ENCODE results near the gene SIRPB2. TPM values are rescaled to one million over a fixed set of nuclear protein-coding genes. Genes with fewer than 3 reads are reported as not detected.
A peak's percentile ranks its signal among the peaks of the same experiment; 100 is the strongest.

SIRPB2 gene
- total RNA-seq, 6 experiments from 2014 or later: 0.55 to 5.6 (median 2.4) TPM

DNA sequence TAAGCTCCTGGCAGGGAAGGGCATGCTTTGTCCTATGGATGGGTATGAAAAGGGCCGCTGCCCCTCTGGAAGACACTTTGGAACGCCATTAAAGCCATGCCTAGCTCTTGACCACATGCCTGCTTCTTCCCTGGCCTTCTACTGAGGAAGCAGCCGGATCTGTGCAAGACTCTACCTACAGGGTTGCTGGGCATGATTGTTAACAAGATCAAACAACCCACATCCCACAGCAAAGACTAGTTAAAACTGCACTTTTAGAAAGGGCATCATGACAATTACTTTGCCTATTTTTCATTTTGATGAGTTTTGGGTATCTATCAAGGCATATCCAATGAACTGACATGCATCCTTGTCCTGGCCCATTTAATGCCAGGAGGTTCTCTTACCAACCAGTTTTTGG, 50.1 kb downstream of the SIRPB2 start:
- Histone ChIP-seq H3K4me3 (no peak overlapping the region), H3K27me3 (no peaks in the 10 kb centered on the region), H3K9me3 (no peaks in the 10 kb centered on the region), H3K4me1 (no peaks in the 10 kb centered on the region), H3K36me3 (peaks cover 0 to 47% (median 30%) of the 10 kb centered on the region in 4 donors), H3K27ac (no peak overlapping the region)
- ATAC-seq: no peak
- WGBS (ENCODE audit: insufficient coverage, low coverage, low lambda C conversion rate, missing lambda C conversion rate): no CpG with 5 or more reads among the region's 3 CpGs
- intact Hi-C loops (cut with DNase I): loop anchor here in 1 of 2 donors (5.0 kb wide), 1 partner anchor 129 kb away; no protein-coding TSS in a partner anchor
- no peak for DNase-seq
- TF ChIP-seq, protein P1, sequence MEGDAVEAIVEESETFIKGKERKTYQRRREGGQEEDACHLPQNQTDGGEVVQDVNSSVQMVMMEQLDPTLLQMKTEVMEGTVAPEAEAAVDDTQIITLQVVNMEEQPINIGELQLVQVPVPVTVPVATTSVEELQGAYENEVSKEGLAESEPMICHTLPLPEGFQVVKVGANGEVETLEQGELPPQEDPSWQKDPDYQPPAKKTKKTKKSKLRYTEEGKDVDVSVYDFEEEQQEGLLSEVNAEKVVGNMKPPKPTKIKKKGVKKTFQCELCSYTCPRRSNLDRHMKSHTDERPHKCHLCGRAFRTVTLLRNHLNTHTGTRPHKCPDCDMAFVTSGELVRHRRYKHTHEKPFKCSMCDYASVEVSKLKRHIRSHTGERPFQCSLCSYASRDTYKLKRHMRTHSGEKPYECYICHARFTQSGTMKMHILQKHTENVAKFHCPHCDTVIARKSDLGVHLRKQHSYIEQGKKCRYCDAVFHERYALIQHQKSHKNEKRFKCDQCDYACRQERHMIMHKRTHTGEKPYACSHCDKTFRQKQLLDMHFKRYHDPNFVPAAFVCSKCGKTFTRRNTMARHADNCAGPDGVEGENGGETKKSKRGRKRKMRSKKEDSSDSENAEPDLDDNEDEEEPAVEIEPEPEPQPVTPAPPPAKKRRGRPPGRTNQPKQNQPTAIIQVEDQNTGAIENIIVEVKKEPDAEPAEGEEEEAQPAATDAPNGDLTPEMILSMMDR (IDR thresholded peaks at IDR 0.05): no peak
- no peak for TF ChIP-seq POLR2A (IDR thresholded peaks at IDR 0.05)

DNA sequence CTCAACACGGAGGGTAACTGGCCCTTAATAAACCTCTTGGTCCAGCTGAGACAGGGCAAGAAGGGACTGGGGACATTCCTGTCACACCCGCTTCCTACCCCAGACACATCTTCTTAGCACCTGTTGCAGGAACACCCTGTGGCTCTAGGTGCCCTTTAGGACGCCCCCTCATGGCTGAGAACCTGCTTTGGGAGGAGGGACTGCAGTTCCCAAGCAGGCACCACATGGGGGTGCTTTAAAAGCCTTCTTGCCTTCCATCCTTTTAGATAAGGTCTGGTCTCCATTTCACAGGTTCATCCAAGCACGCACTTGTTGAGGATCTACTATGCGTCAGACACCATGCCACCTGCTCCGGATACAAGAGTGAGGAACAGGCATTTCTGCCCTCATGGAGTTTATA, 51.2 kb downstream of the SIRPB2 start:
- Histone ChIP-seq H3K9me3 (no peaks in the 10 kb centered on the region), H3K27me3 (no peaks in the 10 kb centered on the region), H3K36me3 (peaks cover 0 to 36% (median 22%) of the 10 kb centered on the region in 4 donors), H3K27ac (no peak overlapping the region), H3K4me1 (no peaks in the 10 kb centered on the region), H3K4me3 (no peak overlapping the region)
- no peak for DNase-seq
- ATAC-seq: peak; percentile 18 to 61 (median 37)
- intact Hi-C loops (cut with DNase I): loop anchor here in 1 of 2 donors (5.0 kb wide), 1 partner anchor 128 kb away; no protein-coding TSS in a partner anchor
- WGBS (ENCODE audit: insufficient coverage, low coverage, low lambda C conversion rate, missing lambda C conversion rate): 80% methylated on average over 5 of the region's 6 CpGs
- no peak for TF ChIP-seq POLR2A (IDR thresholded peaks at IDR 0.05)
- TF ChIP-seq, protein P1 (IDR thresholded peaks at IDR 0.05): peak; percentile 4 to 31 (median 24)

DNA sequence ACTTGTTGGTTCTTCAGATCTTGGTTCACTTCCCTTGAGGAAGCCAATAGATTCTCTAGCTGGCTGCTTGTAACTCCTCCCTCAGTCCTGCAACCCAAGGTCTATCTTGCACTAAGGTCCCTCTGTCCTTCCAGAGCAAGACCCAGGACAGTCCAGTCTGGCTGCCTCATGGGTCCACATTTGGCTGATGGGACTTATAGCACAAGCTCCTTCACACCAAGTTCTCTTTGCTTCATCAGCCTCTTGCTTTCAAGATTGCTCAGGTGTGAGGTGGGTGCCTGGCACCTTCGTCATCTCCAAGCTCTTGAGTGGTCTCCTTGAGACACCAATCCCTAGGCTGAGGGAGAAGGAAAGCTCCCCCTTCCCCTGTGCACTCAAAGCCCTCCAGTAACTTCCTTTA, 52.9 kb downstream of the SIRPB2 start:
- no peak overlapping the region for H3K4me3 ChIP-seq
- H3K27ac ChIP-seq: no peak overlapping the region
- H3K36me3 ChIP-seq: peaks cover 0 to 19% (median 11%) of the 10 kb centered on the region in 4 donors
- no peak for TF ChIP-seq POLR2A (IDR thresholded peaks at IDR 0.05)
- TF ChIP-seq, protein P1 (IDR thresholded peaks at IDR 0.05): no peak
- ATAC-seq: no peak
- DNase-seq: no peak
- intact Hi-C loops (cut with DNase I): loop anchor here in 1 of 2 donors (5.0 kb wide), 1 partner anchor 126 kb away; no protein-coding TSS in a partner anchor
- no CpG with 5 or more reads among the region's 1 CpG for WGBS (ENCODE audit: insufficient coverage, low coverage, low lambda C conversion rate, missing lambda C conversion rate)
- H3K27me3 ChIP-seq: no peaks in the 10 kb centered on the region
- H3K4me1 ChIP-seq: no peaks in the 10 kb centered on the region
- H3K9me3 ChIP-seq: no peaks in the 10 kb centered on the region

DNA sequence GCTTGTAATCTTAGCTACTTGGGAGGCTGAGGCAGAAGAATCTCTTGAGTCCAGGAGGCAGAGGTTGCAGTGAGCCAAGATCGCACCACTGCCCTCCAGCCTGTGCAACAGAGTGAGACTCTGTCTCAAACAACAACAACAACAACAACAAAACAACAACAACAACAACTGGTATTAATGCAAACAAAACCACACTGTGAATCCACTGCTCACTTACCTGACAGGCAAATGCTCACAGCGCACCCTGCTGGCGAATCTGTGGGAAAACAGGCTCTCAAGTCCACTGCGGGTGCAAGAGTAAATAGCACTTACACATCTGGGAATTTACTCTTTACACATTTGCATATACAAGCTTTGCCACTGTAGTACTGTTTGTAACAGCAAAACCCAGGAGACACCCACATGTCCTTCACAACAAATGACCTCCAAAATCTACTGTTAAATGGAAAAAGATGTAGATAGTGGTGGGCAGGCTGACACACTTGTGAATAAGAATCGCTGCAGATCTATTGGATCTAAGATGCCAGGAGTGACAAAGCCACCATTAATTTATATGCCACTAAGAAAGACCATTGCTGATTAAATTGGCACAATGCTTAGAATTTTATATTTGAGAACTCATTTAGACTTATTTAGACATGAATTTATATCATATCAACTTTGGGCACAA, 53.9 kb downstream of the SIRPB2 start:
- Histone ChIP-seq H3K27me3 (no peaks in the 10 kb centered on the region), H3K9me3 (no peaks in the 10 kb centered on the region), H3K36me3 (peaks cover 0 to 9% (median 6%) of the 10 kb centered on the region in 4 donors), H3K4me3 (no peak overlapping the region), H3K4me1 (no peaks in the 10 kb centered on the region), H3K27ac (no peak overlapping the region)
- peak; percentile 84 to 91 (median 88) for ATAC-seq
- DNase-seq: peak; percentile 79 to 84 (median 80)
- 31% methylated on average over 3 of the region's 5 CpGs for WGBS (ENCODE audit: insufficient coverage, low coverage, low lambda C conversion rate, missing lambda C conversion rate)
- intact Hi-C loops (cut with DNase I): loop anchor here in 1 of 2 donors (5.0 kb wide), 1 partner anchor 125 kb away; no protein-coding TSS in a partner anchor
- no peak for TF ChIP-seq POLR2A (IDR thresholded peaks at IDR 0.05)
- TF ChIP-seq, protein P1 (IDR thresholded peaks at IDR 0.05): peak; percentile 87 to 90 (median 88)
